ENCODE measurements around the gene LRRFIP1. TPM values are rescaled to one million over a fixed set of nuclear protein-coding genes. Genes with fewer than 3 reads are reported as not detected.
"Not testable (repeated sequence)": the region's sequence is repeated elsewhere in the genome, so short reads cannot be mapped to it uniquely, and the experiment has no call there.

Gene LRRFIP1
- total RNA-seq, 1 donor from 2014 or later: 103 TPM

DNA sequence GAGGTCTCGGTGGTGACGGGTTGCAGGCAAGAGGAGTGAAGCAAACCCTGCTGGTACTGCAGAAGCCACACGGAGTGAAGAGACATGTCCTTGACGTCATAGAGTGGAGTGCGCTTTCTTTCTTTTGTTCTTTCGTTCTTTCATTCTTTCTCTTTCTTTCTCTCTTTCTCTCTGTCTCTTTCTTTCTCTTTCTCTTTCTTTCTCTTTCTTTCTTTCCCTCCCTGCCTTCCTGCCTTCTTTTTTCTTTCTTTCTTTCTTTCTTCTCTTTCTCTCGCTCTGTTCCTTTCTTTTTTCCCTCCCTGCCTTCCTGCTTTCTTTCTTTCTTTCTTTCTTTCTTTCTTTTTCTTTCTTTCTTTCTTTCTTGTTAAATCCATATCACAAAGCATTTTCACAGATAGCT lies 39.2 kb downstream of the LRRFIP1 start:
- ATAC-seq: no peak

DNA sequence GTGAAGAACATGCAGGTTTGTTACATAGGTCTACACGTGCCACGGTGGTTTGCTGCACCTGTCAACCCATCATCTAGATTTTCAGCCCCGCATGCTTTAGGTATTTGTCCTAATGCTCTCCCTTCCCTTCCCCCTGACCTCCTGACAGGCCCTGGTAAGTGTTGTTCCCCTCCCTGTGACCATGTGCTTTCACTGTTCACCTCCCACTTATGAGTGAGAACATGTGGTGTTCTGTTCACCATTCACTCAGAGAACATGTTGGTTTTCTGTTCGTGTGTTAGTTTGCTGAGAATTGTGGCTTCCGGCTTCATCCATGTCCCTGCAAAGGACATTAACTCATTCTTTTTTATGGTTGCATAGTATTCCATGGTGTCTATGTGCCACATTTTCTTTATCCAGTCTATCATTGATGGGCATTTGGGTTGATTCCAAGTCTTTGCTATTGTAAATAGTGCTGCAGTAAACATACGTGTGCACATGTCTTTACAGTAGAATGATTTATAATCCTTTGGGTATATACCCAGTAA lies 39.7 kb downstream of the LRRFIP1 start:
- ATAC-seq: not testable (repeated sequence)

DNA sequence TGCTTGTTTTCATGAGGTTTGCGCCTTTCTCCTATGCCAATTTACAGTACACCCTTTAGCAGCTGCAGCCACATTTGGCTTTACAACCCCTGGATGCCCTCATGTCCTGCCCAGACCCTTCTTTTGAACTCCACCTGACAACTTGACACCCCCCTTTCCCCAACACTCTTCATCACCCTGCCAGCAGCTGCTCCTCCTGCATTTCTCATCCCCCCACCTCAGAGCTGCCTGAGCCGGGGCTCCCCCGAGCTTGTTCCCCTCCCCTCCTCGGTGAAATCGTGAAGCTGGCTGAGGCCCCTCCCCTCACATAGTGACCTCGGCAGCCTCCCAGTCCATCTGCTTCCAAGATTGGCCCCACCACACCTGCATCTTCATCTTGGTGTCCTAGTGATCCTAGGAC lies 40.5 kb downstream of the LRRFIP1 start:
- ATAC-seq: no peak

DNA sequence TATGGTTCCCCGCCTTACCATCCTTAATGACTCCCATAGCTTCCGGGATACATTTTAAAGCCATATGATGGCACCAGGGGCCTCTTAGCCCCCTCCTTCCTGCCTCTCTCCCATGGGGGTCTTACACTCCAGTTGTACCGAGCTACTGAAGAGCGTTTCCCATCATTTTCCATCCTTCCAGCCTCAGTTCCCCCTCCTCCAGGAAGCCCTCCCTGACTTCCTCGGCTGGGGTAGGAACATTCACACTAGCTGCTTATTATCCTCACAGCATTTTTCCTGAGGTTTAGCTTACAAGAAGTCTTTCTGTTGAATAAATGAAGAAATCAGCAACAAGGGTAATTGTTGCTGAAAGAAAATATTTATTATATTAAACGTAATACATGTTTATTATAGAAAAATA lies 41.1 kb downstream of the LRRFIP1 start:
- ATAC-seq: no peak

DNA sequence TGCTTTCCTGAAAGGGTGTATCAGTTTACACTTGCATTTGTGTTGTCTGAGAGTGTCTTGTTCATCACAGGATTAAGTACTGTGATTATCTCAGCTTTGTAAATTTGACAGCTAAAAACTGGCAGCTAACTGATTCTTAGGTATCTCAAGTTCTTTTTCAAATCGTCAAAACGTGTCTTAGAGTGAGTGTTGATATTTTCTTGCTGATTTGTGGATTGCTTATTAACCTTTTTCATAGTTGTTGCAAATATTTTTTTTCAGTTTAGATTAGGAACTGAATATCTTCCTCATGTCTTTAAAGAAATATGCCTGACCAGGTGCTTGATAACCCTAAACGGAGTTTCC lies 41.9 kb downstream of the LRRFIP1 start:
- ATAC-seq: no peak

DNA sequence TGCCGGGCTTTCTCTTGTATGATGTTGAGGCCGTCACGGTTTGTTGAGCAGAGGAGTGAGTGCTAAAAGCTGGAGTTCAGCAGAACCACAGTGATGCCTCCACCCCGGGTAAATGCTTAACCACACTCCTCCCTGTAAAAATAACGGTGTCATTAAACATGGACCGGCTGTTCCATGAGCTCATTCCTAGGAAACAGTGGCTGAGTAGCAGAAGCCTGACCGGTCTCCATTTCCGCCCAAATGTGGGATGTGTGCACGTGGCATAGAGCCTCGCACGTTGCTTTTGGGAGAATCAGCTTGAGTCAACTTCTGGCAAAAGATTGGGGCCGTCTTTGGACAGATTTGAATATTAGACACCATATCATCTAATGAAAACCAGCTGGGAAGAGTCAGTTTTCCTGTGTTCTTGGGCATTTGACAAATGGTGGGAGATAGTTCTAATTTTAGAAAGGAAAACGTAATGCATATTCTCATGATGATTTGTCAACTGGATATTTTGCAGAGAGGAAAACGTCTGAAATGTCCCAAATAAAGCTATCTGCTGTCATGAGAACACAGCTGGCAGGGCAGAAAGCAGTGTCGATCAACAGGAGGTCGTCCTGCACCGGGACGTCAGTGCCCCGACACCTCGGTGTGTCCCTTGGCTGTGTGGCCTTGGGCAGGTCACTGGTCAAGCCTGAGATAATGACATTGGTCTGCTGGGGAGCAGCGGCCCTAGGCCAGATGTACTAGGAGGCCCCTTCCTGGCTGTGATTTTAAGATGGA lies 42.4 kb downstream of the LRRFIP1 start:
- no peak for ATAC-seq

DNA sequence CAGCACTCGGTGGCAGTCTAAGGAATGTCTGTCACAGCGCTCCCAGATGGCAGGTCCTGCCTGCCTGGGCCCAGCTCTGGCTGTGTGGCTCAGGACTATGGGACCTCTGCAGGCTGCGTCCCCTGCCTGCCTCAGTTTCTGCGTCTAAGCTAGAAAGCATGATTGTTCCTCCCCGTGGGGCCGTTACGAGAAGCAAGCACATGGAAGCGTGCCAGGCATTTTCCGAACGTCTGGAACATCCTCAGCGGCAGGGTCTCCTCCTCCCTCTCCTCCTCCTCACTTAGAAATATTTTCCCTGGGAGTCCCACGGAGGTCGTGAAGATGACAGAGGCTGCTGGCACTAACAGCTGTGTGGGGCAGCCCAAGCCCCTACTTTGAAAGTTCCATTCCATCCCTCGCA lies 43.3 kb downstream of the LRRFIP1 start:
- no peak for ATAC-seq

DNA sequence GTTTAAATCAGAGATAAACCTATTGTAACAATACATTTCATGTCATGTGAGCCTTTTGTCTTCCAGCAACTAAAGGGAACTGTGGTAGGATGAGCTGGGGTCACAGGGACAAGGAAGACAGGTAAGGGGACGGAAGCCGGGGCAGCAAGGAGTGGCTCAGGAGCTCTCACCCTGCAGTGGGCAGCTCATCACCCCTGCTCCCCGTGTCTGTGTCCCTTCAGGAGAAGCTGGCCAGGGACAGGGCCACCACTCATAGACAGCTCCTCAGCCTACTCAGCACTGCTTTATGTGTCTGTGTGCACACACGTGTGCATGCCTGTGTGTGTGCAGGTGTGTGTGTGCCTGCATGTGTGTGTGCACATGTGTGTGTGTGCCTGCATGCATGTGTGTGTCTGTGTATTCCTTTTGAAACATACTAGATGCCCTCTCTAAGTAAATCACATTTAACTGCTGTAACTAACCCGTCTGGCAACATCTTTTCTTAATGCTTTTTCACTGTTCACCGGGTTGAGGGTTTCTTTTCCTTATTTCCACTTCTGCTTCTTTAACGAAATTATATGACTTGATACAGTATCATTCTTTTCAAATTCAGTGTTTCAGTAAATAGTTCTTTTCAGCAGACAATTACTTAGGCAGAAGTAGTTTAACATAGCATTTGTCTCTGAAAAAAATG lies 44.2 kb downstream of the LRRFIP1 start:
- no peak for ATAC-seq

DNA sequence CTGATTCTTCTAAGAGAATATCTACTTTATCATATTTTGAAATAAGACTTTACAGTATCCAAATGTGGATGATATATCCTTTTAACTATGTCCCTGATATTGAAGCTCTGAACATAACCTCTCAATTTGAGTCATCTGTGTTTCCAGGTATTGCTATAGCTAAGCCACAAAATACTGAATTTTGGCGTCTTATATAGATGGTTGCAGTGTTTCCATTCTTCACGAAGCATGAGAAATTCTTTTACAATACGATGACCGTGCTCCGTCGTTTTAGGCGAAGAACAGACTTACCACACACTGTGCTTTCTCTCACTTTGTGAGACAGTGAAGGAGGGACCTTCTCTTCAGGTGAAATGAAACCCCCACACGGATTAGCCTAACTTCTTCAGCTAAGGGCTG lies 45.3 kb downstream of the LRRFIP1 start:
- ATAC-seq: no peak

DNA sequence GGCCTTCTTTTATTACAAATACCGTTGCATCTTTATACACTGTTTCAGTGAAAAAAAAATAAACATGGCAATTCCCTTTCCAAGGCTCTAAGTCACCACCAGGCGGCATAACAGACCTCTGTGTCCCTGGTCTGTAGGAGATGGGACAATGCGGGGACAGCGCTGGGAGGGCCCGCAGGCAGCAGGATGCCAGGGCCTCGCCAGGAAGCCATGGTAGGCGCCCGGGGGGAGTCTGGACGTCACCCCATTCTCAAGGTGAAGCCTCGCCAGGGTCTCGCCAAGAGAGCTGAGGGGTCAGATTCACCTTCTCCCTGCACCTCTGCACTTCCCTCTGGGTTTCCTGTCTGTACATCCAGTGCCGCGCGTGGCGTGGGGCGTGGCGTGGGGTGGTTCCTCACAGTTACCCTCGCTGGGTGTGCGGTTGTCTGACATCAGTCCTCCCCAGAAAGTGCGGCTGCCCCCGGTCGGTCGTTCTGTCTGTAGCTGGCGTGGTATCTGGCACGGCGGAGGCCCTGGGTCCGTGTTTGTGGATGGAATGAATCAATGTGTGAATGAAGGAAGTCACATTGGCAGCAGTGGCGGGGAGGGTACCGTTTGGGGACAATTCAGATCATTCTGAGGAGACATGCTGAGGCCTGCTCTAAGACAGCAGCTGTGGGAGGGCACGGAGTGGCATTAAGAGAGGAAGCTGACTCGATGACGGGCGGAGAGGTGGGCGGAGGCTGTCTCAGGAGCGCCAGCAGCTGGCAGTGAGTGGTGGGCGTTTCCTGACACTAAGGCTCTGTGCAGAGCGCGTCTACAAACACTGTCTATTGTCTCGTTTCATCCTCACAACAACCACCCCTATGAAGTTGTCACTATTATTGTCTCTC lies 46.0 kb downstream of the LRRFIP1 start:
- peak; percentile 85 for ATAC-seq

DNA sequence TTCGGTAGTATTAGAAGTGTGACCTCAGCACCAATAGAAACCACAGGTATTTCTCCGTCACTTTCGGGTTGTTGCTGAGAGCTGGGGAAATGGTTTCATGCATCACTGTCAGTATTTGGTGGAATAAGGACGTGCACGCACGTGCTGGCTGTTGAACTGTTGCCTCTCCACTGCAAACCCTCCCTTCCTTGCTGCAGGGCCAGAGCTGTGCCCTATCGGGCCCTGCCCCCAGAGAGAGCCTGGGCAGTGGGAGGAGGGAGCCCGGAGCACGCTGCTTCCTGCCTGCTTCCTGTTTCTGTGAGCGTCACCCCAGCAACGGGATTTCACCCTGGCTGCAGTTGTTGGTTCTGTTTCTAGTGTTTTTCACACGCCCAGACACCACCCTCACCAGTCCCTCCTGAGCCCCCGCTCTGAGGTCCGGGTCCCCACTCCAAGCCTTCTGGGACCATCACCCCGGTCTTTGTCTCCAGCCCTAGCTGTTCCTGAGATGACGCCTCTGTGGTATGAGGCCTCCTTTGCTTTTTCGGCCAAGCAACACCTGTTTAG lies 47.4 kb downstream of the LRRFIP1 start:
- ATAC-seq: peak; percentile 84

DNA sequence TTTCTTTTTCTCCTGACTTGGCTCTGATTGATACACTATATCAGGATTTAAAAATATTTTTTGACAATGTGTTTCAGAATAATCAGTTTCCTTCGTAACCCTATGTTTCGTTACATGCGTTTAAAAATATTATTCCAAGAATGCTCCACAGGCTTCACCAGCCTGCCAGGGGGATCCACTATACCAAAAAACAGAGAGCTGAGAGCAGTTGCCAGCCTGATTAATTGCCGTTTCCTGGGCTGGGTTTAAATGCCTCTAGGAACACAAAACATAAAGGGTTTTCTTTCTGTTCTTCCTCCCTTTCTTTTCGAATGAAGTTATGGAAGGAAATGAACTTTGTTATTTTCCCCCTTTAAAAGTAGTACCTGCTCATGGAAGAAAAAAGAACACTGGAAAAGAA lies 47.9 kb downstream of the LRRFIP1 start:
- no peak for ATAC-seq

DNA sequence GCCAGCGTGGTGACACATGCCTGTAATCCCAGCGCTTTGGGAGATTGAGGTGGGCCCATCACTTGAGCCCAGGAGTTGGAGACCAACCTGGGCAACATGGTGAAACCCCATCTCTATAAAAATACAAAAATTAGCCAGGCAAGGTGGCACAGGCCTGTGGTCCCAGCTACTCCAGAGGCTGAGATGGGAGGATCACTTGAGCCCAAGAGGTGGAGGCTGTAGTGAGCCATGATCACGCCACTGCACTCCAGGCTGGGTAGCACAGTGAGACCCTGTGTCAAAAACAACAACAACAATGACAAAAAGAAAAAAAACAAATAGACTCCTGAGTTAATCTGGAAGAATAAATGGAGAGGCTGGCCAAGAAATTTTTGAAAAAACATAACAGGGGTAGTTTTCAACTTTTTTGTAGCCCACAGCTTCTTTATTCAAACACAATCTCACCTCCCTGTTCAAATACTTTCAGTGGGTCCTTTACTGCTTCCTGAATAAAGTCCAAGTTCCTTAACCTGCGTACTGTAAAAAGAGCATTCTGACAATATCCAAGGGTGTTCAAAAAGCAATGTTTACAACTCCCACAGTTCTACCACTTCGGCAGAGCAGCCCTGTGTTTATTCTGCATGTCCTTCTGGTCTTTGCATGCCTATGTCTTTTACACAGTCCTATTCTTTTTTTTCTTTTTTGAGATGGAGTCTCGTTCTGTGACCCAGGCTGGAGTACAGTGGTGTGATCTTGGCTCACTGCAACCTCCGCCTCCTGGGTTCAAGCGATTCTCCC lies 53.5 kb downstream of the LRRFIP1 start:
- no peak for ATAC-seq

DNA sequence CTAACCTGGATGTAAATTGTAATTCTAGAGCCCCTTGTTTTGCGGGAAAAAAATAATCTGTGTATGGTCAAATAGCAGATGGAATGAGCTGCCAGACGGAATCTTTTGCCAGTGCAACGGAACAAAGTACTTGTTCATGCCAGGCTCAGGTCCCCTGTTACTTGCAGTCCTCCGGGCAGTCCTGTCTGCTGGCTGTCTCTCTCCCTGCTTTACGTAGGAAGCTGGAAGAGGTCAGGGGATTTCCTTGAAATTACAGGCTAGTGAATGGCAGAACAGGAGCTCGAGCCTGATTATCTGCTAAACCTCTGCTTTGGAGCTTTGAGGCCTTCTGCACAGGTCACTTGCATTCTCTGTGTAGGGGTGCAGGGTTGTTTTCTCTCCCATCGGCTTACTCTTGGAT lies 54.8 kb downstream of the LRRFIP1 start:
- ATAC-seq: no peak

DNA sequence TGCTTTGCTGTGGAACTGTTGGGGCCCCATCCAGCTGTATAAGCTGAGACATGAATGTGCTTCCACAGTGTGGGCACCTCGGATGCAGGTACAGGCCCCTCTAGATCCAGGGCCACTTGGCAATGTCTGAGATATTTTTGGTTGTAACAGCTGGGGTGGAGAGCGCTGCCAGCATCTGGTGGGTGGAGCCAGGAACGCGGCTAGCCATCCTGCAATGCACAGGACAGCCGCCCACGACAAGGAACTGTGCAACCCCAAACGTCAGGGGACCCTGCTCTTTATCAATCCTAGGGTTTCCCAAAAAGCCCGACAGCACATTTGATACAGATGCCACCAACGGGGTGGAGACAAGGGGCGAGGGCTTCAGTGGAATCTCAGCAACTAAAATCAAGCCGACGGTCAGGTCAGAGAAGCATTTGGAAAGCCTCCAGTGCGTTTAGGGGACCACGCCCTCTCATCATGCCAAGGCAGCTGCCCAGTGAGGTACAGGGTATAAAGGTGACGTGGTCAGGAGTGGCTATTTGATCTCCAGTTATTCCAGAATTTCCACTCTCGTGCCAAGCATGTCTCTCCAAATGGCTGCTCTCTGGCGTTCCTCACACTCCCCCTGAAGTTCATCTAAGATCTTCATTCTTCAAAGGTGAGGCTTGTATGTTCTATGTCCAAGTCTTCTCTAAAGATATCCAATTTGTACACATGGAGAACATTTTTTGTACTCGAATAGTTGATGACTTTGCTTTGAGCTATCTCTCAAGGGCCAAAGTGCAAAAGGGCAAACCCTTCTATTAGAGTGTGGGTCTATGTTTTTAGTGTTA lies 55.7 kb downstream of the LRRFIP1 start:
- peak; percentile 79 for ATAC-seq

DNA sequence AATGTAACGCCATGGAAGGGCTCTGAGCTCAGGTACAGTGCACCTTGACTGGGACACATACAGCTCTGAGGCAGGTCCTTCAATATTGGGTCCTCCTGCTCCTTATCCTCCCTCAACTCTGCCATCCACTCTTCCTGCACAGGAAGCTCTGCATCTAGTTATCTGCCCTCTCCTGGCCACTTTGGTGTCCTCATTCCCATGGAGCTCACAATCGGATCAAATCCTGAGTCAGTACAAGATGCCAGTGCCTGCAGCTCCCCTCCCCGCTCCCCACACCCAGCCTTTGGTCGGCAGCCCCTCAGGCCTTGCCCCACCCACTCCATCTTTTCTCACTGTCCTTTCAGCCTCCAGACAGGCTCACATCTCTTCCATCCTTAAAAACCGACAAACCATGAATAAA lies 58.0 kb downstream of the LRRFIP1 start:
- no peak for ATAC-seq

DNA sequence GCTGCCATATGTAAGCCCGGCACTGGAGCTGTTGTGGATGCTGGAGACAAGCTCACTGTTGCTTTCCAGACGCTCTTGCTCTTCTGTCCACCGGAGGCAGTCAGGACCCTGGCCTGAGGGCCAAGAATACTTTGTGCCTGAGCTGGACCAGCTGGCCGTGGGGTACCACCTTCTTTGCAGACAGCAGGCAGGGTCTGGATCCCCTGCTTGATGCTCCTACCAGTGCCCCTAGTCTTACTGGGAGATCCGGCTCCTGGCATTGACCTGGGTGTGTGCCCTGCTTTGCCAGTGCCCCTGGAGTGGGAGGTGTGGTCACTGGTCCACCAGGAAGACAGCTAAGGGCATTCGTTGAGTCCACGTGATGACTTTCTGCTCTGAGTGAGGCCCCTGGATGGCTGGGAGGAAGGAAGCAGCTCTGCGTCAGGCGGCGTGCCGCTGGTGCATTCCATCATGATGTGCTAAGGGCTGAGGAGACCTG lies 59.3 kb downstream of the LRRFIP1 start:
- ATAC-seq: no peak

DNA sequence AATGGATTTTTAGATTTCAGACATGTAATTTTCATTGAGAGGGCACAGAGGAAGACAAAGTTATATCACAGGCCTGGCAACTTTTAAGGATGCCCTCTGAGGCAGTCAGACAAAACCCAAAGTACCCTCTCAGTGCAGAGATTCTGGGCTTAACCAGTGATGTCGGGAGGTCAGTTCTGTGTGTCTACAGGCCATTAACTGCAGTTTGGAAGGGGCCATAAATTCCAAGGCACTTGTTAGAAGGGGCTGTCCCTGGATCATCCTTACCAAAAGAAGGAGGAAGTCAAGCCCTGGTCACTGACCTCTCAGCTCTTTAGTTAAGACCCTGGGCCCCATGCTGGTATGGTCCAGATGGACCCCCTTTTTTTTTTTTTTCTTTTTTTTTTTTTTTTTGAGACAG lies 60.7 kb downstream of the LRRFIP1 start:
- ATAC-seq: no peak

DNA sequence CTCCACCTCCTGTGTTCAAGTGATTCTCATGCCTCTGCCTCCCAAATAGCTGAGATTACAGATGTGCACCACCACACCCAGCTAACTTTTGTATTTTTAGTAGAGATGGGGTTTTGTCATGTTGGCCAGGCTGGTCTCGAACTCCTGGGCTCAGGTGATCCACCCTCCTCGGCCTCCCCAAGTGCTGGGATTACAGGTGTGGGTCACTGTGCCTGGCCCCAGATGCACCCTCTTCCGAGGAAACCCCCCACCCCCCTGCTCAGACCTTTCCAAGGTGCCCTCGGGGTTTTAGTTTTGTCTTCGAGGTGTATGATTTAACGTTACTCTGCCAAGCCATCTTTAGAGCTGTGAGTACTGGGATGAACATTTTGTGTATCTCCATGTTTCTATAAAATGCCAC lies 61.2 kb downstream of the LRRFIP1 start:
- not testable (repeated sequence) for ATAC-seq

DNA sequence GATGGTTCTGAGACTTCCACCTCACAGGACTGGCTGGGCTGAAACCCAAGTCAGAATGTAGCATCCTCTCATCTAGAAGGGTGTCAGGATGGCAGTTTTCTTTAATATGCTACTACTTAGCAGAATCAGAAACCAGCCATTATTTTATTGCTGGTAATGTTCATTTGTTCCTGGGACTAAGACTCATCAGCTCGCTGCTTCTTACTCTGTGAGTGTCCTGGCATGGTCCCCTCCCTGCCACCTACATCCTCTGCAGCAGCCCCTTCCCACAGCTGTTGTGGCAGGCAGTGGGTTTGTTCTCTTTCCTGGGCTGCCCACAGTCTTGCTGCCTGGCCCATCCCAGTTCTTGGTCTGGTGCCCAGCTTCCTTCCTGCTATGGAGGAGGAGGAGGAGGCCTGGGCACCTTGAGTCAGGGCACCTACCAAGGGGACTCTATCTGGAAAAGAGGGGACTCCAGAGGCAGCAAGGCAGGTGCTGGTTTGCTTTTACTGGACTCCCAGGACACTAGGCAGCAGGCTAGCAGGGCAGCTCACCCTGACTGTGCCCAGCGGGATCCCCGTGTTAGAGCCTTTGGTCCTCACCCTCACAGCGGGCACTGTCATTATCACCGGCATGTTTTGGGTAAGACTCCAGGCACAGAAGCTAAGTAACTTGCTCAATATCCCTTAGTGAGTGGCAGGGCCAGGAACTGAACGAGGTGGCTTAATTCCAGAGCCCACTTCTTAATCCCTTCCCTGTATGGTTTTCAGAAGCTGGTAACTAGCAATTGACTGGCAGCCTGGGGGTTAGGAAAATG lies 62.1 kb downstream of the LRRFIP1 start:
- ATAC-seq: no peak

Measured in esophagus mucosa (tissue), 1 donor.